Ascending aorta (tissue), 2 donors: ENCODE data around the gene WFS1. TPM values are rescaled to one million over a fixed set of nuclear protein-coding genes. Genes with fewer than 3 reads are reported as not detected.

ENCODE experiments used
- DNase-seq, 2 donors: peaks; one replicate each; pipeline ENCODE4 v3.0.0-alpha.2; 2019; ENCODE audit warnings: low spot score in 2 of 2
- H3K27ac ChIP-seq, 2 donors: fragments of 200-600 bp; sonication (generic); one replicate each; pipeline ENCODE4 v1.5.1; 2016 to 2017; ENCODE audit warnings: mild to moderate bottlenecking in 1 of 2
- H3K27me3 ChIP-seq: fragments of 200-600 bp; sonication (generic); one replicate; pipeline ENCODE4 v1.5.1; 2017
- H3K36me3 ChIP-seq, 2 donors: fragments of 200-600 bp; sonication (generic); one replicate each; pipeline ENCODE4 v1.5.1; 2016
- H3K4me1 ChIP-seq, 2 donors: fragments of 200-600 bp; sonication (generic); one replicate each; pipeline ENCODE4 v1.5.1; 2016 to 2017; ENCODE audit warnings: mild to moderate bottlenecking in 1 of 2
- H3K4me3 ChIP-seq, 2 donors: fragments of 200-600 bp; sonication (generic); one replicate each; pipeline ENCODE4 v1.5.1; 2016 to 2017; ENCODE audit warnings: mild to moderate bottlenecking in 1 of 2
- H3K9me3 ChIP-seq, 2 donors: fragments of 200-600 bp; sonication (generic); one replicate each; pipeline ENCODE4 v1.5.1; 2016
- CTCF ChIP-seq, 3 experiments: fragments of 200-600 bp in 2 of 3; fragments of 450-650 bp in 1 of 3; sonication (generic) in 2 of 3; IDR thresholded peaks; one replicate each; pipeline ENCODE4 v1.5.1; 2016 to 2019; ENCODE audit warnings: antibody characterized with exemption in 3 of 3, mild to moderate bottlenecking in 1 of 3, moderate library complexity in 1 of 3
- intact Hi-C: fragments of 100-400 bp; cut with DNase I; formaldehyde crosslinking; loops from one replicate; pipeline ENCODE4 v1.15.1; 2023
- total RNA-seq: library from RNA; depleted of rRNA; stranded (reverse); fragments of >200 nt; gene quantifications from one replicate; pipeline ENCODE4 v1.1.0, GENCODE V29; 2016

WFS1 gene
- total RNA-seq, 1 donor from 2014 or later, result 166 TPM

- Histone ChIP-seq H3K36me3 (no peaks in the 10 kb centered on the region), H3K27me3 (no peaks in the 10 kb centered on the region), H3K4me3 (no peak overlapping the region), H3K27ac (no peak overlapping the region), H3K9me3 (no peaks in the 10 kb centered on the region), H3K4me1 (no peaks in the 10 kb centered on the region)
- DNase-seq, result no peak
- TF ChIP-seq CTCF (IDR thresholded peaks at IDR 0.05), result no peak
- intact Hi-C loops, result no loop called here
These were observed 78.8 kb downstream of the WFS1 start for GRCh38 chr4:6348408-6348807.

- H3K4me3 ChIP-seq, result no peak overlapping the region
- H3K27ac ChIP-seq, result no peak overlapping the region
- H3K4me1 ChIP-seq, result no peaks in the 10 kb centered on the region
- H3K9me3 ChIP-seq, result no peaks in the 10 kb centered on the region
- no peaks in the 10 kb centered on the region for H3K27me3 ChIP-seq
- no peaks in the 10 kb centered on the region for H3K36me3 ChIP-seq
- TF ChIP-seq CTCF (IDR thresholded peaks at IDR 0.05), result no peak
- no peak for DNase-seq
- intact Hi-C loops, result no loop called here
These were observed 80.4 kb downstream of the WFS1 start for GRCh38 chr4:6349896-6350603.

- Histone ChIP-seq H3K4me3 (no peak overlapping the region), H3K4me1 (no peaks in the 10 kb centered on the region), H3K9me3 (no peaks in the 10 kb centered on the region), H3K36me3 (no peaks in the 10 kb centered on the region), H3K27ac (no peak overlapping the region), H3K27me3 (no peaks in the 10 kb centered on the region)
- intact Hi-C loops, result no loop called here
- no peak for DNase-seq
- TF ChIP-seq CTCF (IDR thresholded peaks at IDR 0.05), result no peak
These were observed 81.0 kb downstream of the WFS1 start for GRCh38 chr4:6350646-6351045.

GRCh38 chr4:6351246-6352000 lies 81.8 kb downstream of the WFS1 start:
- Histone ChIP-seq H3K27ac (no peak overlapping the region), H3K27me3 (no peaks in the 10 kb centered on the region), H3K4me3 (no peak overlapping the region), H3K36me3 (no peaks in the 10 kb centered on the region), H3K4me1 (no peaks in the 10 kb centered on the region), H3K9me3 (no peaks in the 10 kb centered on the region)
- DNase-seq, result no peak
- no peak for TF ChIP-seq CTCF (IDR thresholded peaks at IDR 0.05)
- intact Hi-C loops, result no loop called here

- no peaks in the 10 kb centered on the region for H3K4me1 ChIP-seq
- intact Hi-C loops, result no loop called here
- H3K27ac ChIP-seq, result no peak overlapping the region
- H3K27me3 ChIP-seq, result no peaks in the 10 kb centered on the region
- DNase-seq, result no peak
- H3K36me3 ChIP-seq, result no peaks in the 10 kb centered on the region
- H3K9me3 ChIP-seq, result no peaks in the 10 kb centered on the region
- no peak overlapping the region for H3K4me3 ChIP-seq
- no peak for TF ChIP-seq CTCF (IDR thresholded peaks at IDR 0.05)
These were observed 82.5 kb downstream of the WFS1 start for GRCh38 chr4:6352031-6352692.

Other genes with a start within 250 kb of the WFS1 start
- gene JAKMIP1, start 69.3 kb upstream of the WFS1 start, total RNA-seq, result not detected
- 2.2 TPM for gene PPP2R2C, start 202.8 kb downstream of the WFS1 start, total RNA-seq